Measurements from ENCODE around the gene DNAJC13. TPM values are rescaled to one million over a fixed set of nuclear protein-coding genes. Genes with fewer than 3 reads are reported as not detected.

DNAJC13 gene
- total and polyA plus RNA-seq, 12 donors: 6.3 to 40.5 (median 30.8) TPM

- 94 to 100% methylated on average over 2 of the region's 2 CpGs for WGBS, 2 donors
- TF ChIP-seq CTCF (IDR thresholded peaks at IDR 0.05): no peak
- DNase-seq: no peak
- ATAC-seq: no peak
- Histone ChIP-seq H3K9me3 (no peaks in the 10 kb centered on the region), H3K36me3 (peaks cover 0 to 34% (median 18%) of the 10 kb centered on the region in 9 donors), H3K4me1 (peaks cover 0 to 30% (median 0%) of the 10 kb centered on the region in 9 donors), H3K4me3 (no peak overlapping the region), H3K27me3 (no peaks in the 10 kb centered on the region), H3K27ac (no peak overlapping the region)
- intact Hi-C loops (cut with DNase I): no loop called here
Observed at GRCh38 chr3:132544130-132544529, 126.8 kb downstream of the DNAJC13 start.

- DNase-seq (no peak), ATAC-seq (peak in 3 of 8 donors; percentile 38 to 52 (median 40))
- no peak overlapping the region for H3K27ac ChIP-seq
- intact Hi-C loops (cut with DNase I): no loop called here
- peaks cover 0 to 21% (median 6%) of the 10 kb centered on the region in 9 donors for H3K36me3 ChIP-seq
- 76 to 86% methylated on average over 3 of the region's 3 CpGs for WGBS, 2 donors
- H3K4me3 ChIP-seq: no peak overlapping the region
- no peak for TF ChIP-seq CTCF (IDR thresholded peaks at IDR 0.05)
- no peaks in the 10 kb centered on the region for H3K9me3 ChIP-seq
- H3K27me3 ChIP-seq: no peaks in the 10 kb centered on the region
- H3K4me1 ChIP-seq: peaks cover 0 to 43% (median 7%) of the 10 kb centered on the region in 9 donors
Observed at GRCh38 chr3:132545471-132545870, 128.2 kb downstream of the DNAJC13 start.

- DNase-seq (no peak), ATAC-seq (peak in 1 of 8 donors; percentile 36)
- H3K4me3 ChIP-seq: no peak overlapping the region
- no peaks in the 10 kb centered on the region for H3K36me3 ChIP-seq
- H3K27me3 ChIP-seq: no peaks in the 10 kb centered on the region
- no peak for TF ChIP-seq CTCF (IDR thresholded peaks at IDR 0.05)
- H3K27ac ChIP-seq: peak overlapping the region in 2 of 10 donors; percentile 28 to 63
- intact Hi-C loops (cut with DNase I): no loop called here
- H3K4me1 ChIP-seq: peaks cover 0 to 40% (median 27%) of the 10 kb centered on the region in 9 donors
- no peaks in the 10 kb centered on the region for H3K9me3 ChIP-seq
- 95 to 96% methylated on average over 8 of the region's 8 CpGs for WGBS, 2 donors
Observed at GRCh38 chr3:132549169-132549568, 131.9 kb downstream of the DNAJC13 start.

GRCh38 chr3:132549890-132550578 is 132.7 kb downstream of the DNAJC13 start:
- H3K4me3 ChIP-seq: no peak overlapping the region
- H3K27me3 ChIP-seq: no peaks in the 10 kb centered on the region
- ATAC-seq (peak in 4 of 8 donors; percentile 29 to 54 (median 39)), DNase-seq (no peak)
- H3K4me1 ChIP-seq: peaks cover 0 to 47% (median 31%) of the 10 kb centered on the region in 9 donors
- H3K36me3 ChIP-seq: no peaks in the 10 kb centered on the region
- no peaks in the 10 kb centered on the region for H3K9me3 ChIP-seq
- intact Hi-C loops (cut with DNase I): no loop called here
- TF ChIP-seq CTCF (IDR thresholded peaks at IDR 0.05): no peak
- peak overlapping the region in 7 of 10 donors; percentile 28 to 66 (median 46) for H3K27ac ChIP-seq

All from heart right ventricle (tissue), 16 donors.